Activated naive CD4-positive, alpha-beta T cell treated with anti-CD3 and anti-CD28 coated beads, Interleukin-2, amount 50 U/mL, for 72 hours (primary cell): ENCODE results near the gene ZNF22. TPM values are rescaled to one million over a fixed set of nuclear protein-coding genes. Genes with fewer than 3 reads are reported as not detected.

Experiments
- ATAC-seq, 2 donors: fragments of 150-1000 bp; cut with Tn5 transposase; 2 replicates each; pipeline ENCODE4 v1.10.0; 2021; ENCODE audit warnings: mild to moderate bottlenecking in 2 of 2, moderate library complexity in 2 of 2
- DNase-seq, 2 donors: peaks; one replicate each; pipeline ENCODE4 v3.0.0; 2021 to 2022; ENCODE audit warnings: low spot score in 2 of 2
- H3K27ac Mint-ChIP-seq, 2 donors: one replicate each; pipeline ENCODE4 v1.8.0; 2022; ENCODE audit warnings: mild to moderate bottlenecking in 2 of 2, mixed read lengths in 2 of 2
- H3K36me3 Mint-ChIP-seq, 2 donors: one replicate each; pipeline ENCODE4 v1.8.0; 2022; ENCODE audit warnings: mixed read lengths in 2 of 2
- H3K9me3 Mint-ChIP-seq, 2 donors: one replicate each; pipeline ENCODE4 v1.8.0; 2022; ENCODE audit warnings: mixed read lengths in 2 of 2
- total RNA-seq, 2 donors: library from RNA; stranded (reverse); gene quantifications; one replicate each; pipeline ENCODE4 v1.2.3, GENCODE V29; 2022

Gene ZNF22
- total RNA-seq, 2 donors from 2014 or later: 3.1 to 20.9 TPM

DNA sequence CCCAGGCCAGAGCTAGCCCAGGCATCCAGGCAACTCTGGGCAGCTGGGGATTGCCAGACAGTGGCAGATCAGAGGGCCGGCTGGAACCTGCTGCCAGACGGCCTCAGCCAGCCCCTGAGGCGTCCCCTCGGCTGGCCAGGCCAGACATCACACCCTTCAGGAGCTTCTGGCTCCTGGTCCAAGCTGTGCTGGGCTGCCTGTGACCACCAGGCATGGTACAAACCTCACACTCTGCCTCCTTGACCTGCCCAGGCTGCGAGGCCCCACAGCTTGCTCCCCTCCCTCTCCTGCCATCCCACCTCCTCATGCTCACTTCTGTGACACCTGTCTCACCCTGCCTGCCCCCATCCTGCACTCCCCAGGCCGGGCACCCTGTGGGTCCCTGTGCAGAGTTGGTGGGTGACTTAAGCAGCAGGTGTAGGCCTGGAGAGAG, 27.8 kb upstream of the ZNF22 start:
- ATAC-seq (no peak), DNase-seq (no peak)
- H3K27ac Mint-ChIP-seq: no peak overlapping the region
- no peaks in the 10 kb centered on the region for H3K36me3 Mint-ChIP-seq
- H3K9me3 Mint-ChIP-seq: no peaks in the 10 kb centered on the region

DNA sequence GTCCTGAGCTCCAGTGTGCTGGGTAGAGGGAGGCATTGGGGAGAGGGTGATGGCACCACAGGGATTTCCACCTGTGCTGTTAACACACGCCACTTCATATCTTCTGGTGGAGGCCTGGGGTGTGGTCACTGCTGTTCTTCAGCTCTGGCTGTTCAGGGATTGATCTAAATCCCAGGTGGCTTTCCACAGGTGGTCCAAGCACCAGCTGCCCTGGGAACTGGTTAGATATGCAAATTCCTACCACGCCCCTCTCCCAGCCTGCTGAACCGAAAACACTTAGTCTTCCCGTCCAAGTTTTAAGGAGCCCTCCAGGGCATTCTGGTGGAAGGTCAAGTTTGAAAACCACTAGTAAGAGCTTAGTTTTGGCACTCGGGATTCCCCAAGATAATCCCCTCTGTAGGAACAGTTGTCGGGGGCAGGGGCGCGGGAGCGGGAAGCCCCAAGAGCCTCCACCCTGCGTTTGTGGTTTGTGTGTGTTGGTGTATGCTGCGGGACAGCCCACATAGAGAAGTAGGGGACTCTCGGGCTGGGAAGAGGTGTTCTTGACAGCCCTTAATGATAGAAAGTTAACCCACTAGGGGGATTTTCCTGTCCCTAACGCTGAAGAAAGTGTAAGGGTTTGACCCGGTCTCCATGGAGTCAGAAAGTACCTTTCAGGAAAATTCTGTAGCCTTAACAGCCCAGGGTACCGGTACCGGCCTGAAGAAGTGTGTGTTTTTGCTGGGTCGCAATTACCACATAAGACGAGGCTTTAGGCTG, 27.2 kb upstream of the ZNF22 start:
- H3K36me3 Mint-ChIP-seq: no peaks in the 10 kb centered on the region
- DNase-seq: no peak
- no peaks in the 10 kb centered on the region for H3K9me3 Mint-ChIP-seq
- peak in 1 of 2 donors; percentile 13 for ATAC-seq
- no peak overlapping the region for H3K27ac Mint-ChIP-seq

DNA sequence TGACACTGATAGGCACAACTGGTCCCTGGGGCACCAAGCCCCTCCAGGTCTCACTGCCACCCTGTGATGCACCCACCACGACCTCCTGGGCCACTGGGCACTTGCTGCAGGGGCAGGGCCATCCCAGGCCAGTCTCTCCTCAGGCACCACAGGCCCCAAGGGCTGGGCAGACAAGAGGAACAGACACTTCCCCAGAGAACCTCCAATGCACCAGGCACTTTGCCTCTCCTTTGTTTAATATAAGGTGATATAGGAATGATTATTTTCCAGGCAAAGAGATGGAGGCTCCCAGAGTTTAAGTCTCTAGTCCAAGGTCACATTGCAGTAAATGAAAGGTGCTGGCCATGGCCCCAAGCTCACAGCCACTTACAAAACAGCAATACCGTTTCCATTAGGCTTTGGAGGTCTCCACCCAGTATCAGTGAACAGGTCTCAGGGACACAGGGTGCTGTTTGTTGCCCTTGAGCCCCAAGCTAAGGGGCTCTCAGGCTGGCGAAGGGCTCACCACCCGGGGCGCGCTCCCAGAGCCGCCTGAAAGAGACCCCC, 26.6 kb upstream of the ZNF22 start:
- peak overlapping the region in 1 of 2 donors; percentile 64 for H3K27ac Mint-ChIP-seq
- no peak for DNase-seq
- H3K36me3 Mint-ChIP-seq: no peaks in the 10 kb centered on the region
- no peak for ATAC-seq
- no peaks in the 10 kb centered on the region for H3K9me3 Mint-ChIP-seq

DNA sequence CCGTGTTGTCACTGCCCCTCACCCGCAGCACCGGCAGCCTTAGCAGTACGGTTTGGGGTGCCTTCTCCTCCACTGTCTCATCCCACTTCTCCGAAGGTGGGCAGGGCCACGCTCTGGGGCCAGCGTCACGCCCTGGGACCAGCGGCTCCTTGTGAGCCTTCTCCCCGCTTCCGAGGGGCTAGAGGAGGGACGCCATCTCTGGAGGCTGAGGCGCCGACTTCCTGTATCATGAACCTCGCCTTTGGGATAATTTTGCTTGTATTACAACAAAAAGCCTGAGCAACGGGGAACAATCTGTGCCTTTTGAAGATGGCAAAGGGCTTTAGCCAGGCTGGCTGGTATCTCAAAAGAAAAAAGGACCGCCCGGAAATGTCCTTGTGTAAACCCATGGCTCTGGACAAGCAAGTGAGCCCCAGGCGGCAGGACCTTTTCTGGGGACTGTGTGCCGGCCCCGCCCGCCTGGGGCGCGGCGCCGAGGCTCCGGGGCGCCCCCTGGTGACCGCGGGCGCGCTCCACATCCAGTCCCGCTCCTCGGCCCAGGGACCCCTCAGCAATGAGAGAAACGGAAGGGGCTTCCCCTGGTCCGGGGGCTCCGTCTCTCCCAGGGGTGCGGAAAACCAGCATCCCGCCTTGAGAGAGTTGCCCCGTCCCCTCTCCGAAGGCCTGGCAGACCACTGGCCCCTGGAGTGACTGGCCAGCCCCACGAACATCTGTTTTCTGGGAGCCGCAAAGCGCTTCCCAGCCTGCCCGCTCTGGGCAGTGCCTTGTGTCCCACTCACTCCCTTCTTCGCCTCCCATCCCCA, 25.9 kb upstream of the ZNF22 start:
- Mint-ChIP-seq H3K9me3 (no peaks in the 10 kb centered on the region), H3K27ac (peak overlapping the region in 1 of 2 donors; percentile 64), H3K36me3 (no peaks in the 10 kb centered on the region)
- DNase-seq: peak; percentile 75 to 85
- ATAC-seq: peak; percentile 93

DNA sequence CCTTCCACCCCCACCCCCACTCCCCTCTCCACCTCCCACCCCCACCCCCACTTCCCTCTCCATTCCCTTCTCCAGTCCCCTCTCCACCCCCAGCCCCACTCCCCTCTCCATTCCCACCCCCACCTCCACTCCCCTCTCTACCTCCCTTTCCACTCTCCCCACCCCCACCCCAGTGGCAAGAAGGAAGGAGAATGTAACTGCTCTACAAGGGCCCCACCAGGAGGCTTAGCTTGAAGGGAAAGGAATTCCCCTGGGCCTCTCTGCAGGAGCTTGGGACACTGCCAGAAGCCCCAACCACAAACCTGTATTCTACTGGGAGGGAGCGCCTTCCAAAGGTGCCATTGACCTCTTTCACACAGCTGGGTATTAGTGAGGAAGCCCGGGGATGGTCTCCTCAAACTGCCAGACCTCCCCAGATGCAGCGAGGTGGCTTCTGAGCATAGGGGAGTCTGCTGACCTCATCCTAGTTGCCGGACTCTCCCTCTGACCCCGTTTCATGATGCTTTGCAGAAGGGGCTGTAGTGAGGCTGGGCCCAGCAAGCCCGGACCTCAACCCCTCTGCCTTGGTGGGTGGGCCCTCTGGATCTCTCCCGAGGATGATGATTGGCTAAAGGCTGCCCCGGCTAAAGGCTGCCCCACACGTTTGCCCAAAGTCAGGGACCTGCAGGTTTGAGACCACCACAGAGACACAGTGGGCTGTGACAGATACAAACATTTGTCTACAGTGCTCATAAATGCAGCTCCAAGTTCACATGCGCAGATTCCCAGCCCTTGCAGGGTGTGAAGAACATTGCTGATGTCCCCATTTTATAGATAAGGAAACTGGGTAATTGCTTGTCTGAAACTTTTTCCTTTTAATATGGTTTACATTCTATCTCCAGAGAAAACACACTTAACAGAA, 25.0 kb upstream of the ZNF22 start:
- H3K36me3 Mint-ChIP-seq: no peaks in the 10 kb centered on the region
- DNase-seq (no peak), ATAC-seq (no peak)
- peak overlapping the region in 1 of 2 donors; percentile 68 for H3K27ac Mint-ChIP-seq
- no peaks in the 10 kb centered on the region for H3K9me3 Mint-ChIP-seq

DNA sequence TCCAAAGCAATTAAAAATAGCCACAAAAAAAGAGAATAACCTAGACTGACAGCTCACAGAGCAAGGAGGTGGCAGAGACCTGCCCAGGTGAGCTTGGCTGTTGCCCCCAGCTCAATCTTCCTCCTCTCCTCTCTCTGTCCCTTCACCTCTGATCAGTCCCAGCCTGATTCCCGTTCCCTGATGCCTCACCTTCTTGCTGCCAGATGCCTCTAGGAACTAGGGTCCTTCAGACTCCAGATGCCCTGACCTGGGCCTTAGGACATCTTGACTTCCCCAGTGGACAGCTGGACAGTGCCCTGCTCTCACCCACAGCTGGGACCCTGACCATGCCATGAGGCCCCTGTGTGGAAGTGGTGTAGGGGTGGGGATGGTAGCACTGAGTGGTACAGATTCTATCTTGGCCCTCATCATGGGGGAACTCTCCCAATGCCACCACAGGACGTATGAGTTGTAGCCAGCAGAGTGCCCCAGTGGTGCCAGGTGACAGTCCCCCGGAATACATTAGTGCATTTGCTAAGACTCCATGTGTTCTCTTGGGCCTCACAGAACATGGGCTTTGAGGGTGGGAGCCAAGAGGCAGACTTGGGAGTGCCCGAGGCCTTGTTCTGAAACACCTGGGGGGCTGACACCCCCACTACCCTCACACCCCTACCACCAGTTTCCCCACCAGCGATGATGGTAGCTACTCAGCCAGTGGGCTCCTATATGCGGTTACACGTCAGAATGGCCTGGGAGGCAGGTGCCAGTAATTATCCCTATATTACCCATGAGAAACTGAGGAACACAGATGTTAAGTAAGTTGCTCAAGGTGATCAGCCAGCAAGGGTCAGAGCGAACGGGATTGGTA, 24.1 kb upstream of the ZNF22 start:
- Mint-ChIP-seq H3K36me3 (no peaks in the 10 kb centered on the region), H3K9me3 (no peaks in the 10 kb centered on the region), H3K27ac (no peak overlapping the region)
- no peak for ATAC-seq
- DNase-seq: no peak

DNA sequence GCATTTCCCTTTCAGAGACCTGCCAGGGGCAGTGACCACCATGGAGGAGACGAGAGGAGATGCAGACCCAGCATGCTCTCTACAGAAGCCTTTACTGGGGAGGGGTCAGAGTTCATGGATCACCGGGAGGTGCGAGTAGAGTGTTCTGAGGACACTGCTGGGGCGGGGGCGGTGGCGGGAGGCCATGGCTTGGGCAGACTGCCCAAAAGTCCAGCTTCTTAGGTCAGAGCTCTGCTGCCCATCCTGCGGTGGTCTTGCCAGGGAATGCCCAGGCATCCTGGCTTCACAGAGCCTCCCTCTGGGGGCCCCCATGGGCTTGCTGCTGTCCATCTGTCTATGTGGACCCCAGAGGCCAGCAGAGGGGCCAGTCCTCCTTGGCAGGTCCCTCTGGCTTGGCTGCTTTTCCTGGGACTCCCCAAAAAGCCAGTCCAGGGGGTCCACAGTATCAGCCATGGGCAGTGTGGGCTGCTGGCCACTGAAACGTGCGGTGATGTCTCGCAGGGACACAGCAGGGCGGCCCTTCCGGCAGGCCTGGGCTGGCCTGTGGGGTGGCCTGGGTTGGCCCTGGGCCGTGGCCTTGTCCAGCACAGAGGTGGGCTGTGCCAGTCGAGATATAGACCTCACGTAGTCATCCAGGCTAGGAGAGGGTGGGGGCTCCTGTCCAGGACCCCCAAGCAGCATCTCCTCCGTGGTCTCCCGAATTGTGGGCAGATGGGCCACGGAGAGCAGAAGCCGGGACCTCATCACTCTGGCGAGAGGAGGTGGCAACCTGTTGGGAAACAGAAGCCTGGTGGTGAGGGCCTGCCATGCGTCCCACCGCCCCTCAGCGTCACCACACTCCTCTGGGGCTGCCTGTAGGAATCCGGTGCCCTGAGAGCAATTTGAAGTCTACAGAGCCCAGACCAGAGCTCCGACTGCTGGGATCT, 23.2 kb upstream of the ZNF22 start:
- Mint-ChIP-seq H3K27ac (no peak overlapping the region), H3K9me3 (no peaks in the 10 kb centered on the region), H3K36me3 (no peaks in the 10 kb centered on the region)
- no peak for ATAC-seq
- no peak for DNase-seq

DNA sequence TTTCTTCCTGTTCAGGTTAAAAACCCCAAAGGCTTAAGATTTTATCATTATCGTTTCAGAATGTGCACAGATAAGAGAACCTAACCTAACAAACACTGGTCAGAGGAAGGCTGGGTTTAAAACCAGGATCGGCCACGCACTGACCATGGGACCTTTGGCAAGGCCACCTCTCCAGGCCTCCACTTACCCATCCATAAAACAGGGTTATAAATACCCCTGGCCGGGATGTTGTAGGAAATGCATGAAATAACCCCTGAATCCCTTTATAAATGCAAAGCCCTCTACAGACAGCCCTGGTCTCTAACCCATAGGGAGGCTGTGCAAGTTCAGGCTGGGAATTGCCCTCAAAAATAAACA, 22.5 kb upstream of the ZNF22 start:
- H3K9me3 Mint-ChIP-seq: no peaks in the 10 kb centered on the region

DNA sequence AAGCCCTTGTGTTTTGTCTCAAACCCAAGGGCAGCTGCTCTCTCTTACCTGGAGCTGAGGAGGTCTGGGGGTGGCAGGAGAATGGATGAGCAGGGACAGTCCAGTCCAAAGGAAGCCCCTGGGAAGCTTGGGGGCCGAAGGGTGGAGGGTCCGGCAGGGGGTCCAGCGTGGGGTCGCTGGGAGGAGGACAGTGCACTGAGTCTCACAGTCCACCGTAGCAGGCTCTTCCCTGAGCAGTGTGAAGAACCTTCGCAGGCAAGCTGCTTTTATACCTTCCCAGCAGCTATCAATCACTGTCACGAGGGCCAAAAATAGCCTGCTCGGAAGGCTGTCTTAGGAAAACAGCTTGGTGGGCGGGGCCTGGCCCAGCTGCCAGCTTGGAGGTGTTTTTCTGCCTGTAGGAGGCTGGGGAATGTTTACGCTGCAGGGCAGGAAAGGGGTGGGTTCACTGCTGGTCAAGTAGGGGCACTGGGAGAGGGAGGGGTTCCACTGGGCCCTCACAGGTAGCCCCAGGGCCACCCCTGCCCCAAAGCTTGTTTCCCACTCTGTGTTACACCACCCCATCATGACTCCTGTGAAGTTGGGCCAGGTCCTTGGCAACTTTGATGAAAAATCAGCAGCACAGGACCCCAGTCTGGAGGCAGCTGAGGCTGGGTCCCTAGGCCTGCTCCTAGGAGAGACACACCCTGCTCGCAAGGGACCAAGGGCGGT, 22.0 kb upstream of the ZNF22 start, which contains the start of gene DEPP1:
Gene DEPP1 (minus strand): TSS at position 240 of the 711 bp plus-strand sequence. CDS start 779 bp downstream, outside the sequence.
- ATAC-seq (peak in 1 of 2 donors; percentile 62), DNase-seq (peak in 1 of 2 donors; percentile 32)
- Mint-ChIP-seq H3K27ac (peak within 1 kb of the TSS; percentile 37 to 52), H3K36me3 (no peaks in the 10 kb centered on the region), H3K9me3 (no peaks in the 10 kb centered on the region)

More for the DNA sequence above, 22.5 kb upstream of the ZNF22 start:
- DNase-seq: no peak
- ATAC-seq: no peak
- H3K27ac Mint-ChIP-seq: peak overlapping the region; percentile 37 to 52
- H3K36me3 Mint-ChIP-seq: no peaks in the 10 kb centered on the region

DNA sequence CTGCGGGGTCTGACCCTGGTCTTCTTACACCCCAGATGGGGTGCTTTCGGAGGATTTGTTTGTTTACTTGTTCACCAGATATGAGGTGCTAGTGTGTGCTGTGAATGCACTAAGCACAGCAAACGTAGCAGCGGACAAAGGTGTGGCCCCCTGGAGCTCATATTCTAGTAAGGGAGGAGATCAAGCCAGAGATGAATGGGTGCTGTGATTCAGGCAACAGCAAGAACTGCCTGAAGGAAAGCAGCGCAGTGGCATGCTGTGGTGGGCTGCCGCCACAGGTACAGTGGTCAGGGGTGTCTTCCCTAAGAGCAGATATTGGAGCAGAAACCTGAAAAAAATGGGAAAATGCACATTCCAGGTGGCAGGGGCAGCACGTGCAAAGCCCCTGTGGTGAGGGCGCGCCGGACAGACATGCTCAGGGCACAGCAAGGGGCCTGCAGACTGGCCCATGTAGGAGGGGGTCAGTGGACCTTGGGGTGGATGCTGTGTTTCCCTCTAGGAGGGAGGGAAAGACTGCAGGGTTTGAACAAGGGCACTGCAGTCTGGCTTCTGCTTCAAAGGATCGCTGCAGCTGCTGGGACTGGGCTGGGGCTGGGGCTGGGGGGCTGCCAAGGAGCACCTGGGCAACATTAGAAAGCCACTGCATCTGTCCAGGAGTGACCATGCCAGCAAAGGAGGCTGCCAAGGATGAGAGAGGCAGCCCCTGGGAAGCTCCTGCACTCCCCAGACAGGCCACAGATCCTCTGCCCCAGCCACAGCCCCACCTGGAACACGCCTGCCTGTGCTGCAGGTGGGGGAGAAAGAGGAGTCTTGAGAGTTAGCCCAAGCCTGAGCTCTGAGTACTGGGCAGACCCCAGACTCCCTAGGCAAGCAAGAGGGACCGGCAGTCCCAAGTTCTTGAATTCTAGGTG, 21.2 kb upstream of the ZNF22 start:
- ATAC-seq: no peak
- Mint-ChIP-seq H3K36me3 (no peaks in the 10 kb centered on the region), H3K9me3 (no peaks in the 10 kb centered on the region), H3K27ac (peak overlapping the region in 1 of 2 donors; percentile 52)
- no peak for DNase-seq

DNA sequence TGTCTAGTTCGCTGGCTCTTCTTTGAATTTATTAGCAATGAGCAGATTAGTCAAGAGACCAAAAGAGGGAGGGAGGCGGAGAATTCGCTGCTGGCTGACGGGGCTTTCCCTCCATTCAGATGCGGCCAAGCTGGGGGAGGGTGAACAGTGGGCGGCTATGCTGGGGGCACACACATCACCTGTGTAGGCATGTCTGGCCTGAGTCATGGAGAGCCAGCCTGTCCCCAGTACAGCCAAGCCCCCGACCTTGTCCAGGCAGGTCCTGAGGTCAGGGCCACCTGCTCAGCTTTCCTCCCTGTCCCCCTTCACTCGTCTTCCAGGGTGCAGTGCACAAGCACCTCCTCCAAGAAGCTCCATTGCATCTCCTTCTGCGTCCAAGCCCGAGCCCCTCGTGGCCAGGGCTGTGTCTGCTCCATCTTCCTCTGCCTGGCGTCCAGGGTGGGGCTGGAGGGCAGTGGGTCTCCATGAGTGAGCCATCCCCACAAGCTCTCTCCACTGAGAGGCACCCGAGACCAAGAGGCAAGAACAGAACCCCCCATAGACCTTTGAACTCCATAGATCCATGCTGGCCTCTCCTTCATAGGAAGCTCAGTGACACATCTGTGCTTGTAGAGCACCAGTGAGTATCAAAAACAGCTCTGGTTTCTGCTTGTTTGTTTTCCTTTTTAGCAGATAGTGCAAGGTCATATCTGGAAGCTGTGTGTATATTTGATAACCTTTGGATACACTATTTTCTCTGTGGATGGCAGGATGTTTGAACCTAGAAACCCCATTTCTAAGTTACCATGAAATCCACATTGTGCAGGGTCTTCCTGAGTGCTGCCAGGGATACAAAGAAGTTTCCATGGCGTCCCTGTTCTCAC, 20.2 kb upstream of the ZNF22 start:
- DNase-seq: no peak
- no peak for ATAC-seq
- no peaks in the 10 kb centered on the region for H3K36me3 Mint-ChIP-seq
- no peaks in the 10 kb centered on the region for H3K9me3 Mint-ChIP-seq
- H3K27ac Mint-ChIP-seq: peak overlapping the region in 1 of 2 donors; percentile 60

DNA sequence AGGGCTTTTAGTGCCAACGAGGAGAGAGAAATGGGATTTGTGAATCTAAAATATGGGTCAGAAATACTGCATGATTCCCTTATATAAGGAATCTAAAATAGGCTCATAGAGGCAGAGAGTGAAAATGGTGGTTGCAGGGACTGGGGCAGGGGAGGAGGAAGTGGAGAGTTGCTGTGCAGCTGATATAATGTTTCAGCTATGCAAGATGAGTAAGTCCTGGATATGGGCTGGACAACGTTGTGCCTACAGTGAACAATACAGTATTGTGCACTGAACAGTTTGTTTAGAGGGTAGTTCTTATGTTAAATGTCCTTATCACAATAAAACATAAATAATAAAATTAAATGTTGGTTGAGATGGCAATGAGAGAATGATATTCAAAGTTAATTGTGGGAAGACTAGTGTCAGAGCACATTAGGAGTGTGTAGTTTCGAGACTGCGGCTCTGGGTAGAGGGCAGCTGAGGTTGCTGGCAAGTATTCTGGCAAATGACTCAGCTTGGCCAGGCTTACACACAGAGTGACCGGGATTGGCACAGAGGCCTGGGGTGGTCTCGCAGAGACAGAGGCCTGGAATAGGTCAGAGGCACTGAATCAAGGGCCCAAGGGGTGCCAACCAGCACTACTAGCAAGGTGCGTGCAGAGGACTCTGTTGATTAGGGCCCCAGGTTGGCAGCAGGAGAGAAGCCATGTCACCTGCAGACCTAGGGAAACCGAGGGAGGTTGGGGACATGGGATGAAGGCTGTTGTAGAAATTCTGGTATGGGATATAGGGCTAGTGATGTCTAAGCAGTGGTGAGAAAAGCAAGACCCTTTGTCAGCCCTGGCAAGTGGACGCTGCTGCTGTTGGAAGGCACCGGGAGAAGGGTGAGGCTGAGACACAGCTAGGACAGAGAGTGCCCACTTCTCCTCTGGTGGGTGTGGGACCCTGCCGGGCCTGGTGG, 19.3 kb upstream of the ZNF22 start:
- no peak for ATAC-seq
- H3K9me3 Mint-ChIP-seq: no peaks in the 10 kb centered on the region
- no peak for DNase-seq

More for the DNA sequence above, 19.3 kb upstream of the ZNF22 start:
- H3K27ac Mint-ChIP-seq: peak overlapping the region in 1 of 2 donors; percentile 1
- no peaks in the 10 kb centered on the region for H3K36me3 Mint-ChIP-seq
